CD8-positive, alpha-beta memory T cell (primary cell): ENCODE measurements around the gene FGFR4. TPM values are rescaled to one million over a fixed set of nuclear protein-coding genes. Genes with fewer than 3 reads are reported as not detected.

Experiments used
- CTCF ChIA-PET: fragments of 350-600 bp; sonication (Branson Sonifier 250); formaldehyde crosslinking; loops from one replicate; lab custom pipeline; 2021; ENCODE audit warnings: antibody characterized with exemption; lab: Charles Lee
- POLR2A ChIA-PET: fragments of 350-600 bp; sonication (Branson Sonifier 250); formaldehyde crosslinking; loops from one replicate; lab custom pipeline; 2021; ENCODE audit warnings: antibody characterized with exemption; lab: Charles Lee
- DNase-seq, 5 donors: peaks; one replicate each; pipeline versions ENCODE4 v3.0.0 to v3.0.0-alpha.2; 2020 to 2022; ENCODE audit warnings: mixed read lengths in 1 of 5
- H3K27ac ChIP-seq: one replicate; pipeline ENCODE4 v1.7.0; 2013; ENCODE audit warnings: low read depth, mild to moderate bottlenecking, low read length, moderate library complexity
- H3K27me3 ChIP-seq: 2 replicates; pipeline ENCODE4 v1.7.0; 2013; ENCODE audit warnings: low read length, mild to moderate bottlenecking; ENCODE audit not compliant: insufficient read depth, poor library complexity, severe bottlenecking
- H3K36me3 ChIP-seq: 2 replicates; pipeline ENCODE4 v1.7.0; 2013; ENCODE audit warnings: mild to moderate bottlenecking, low read length, moderate library complexity; ENCODE audit not compliant: insufficient read depth
- H3K4me1 ChIP-seq: 2 replicates; pipeline ENCODE4 v1.7.0; 2013; ENCODE audit warnings: mild to moderate bottlenecking, low read length, moderate library complexity; ENCODE audit not compliant: insufficient read depth
- H3K4me3 ChIP-seq: 2 replicates; pipeline ENCODE4 v1.7.0; 2013; ENCODE audit warnings: mild to moderate bottlenecking, low read length
- H3K9me3 ChIP-seq: 2 replicates; pipeline ENCODE4 v1.7.0; 2013; ENCODE audit warnings: mild to moderate bottlenecking, low read length
- H3K27ac Mint-ChIP-seq, 8 donors: one replicate each; pipeline ENCODE4 v1.8.0; 2020 to 2021; ENCODE audit warnings: mixed read lengths in 8 of 8, mild to moderate bottlenecking in 6 of 8, inconsistent platforms in 3 of 8, moderate library complexity in 3 of 8
- H3K27me3 Mint-ChIP-seq, 2 donors: one replicate each; pipeline ENCODE4 v1.8.0; 2020 to 2021; ENCODE audit warnings: mixed read lengths in 2 of 2, mild to moderate bottlenecking in 1 of 2, moderate library complexity in 1 of 2
- H3K36me3 Mint-ChIP-seq, 3 donors: one replicate each; pipeline ENCODE4 v1.8.0; 2020 to 2021; ENCODE audit warnings: mixed read lengths in 3 of 3, inconsistent platforms in 1 of 3, mild to moderate bottlenecking in 1 of 3
- H3K4me1 Mint-ChIP-seq, 3 donors: one replicate each; pipeline ENCODE4 v1.8.0; 2020 to 2021; ENCODE audit warnings: mixed read lengths in 3 of 3, inconsistent platforms in 1 of 3, mild to moderate bottlenecking in 1 of 3
- H3K4me3 Mint-ChIP-seq, 7 donors: one replicate each; pipeline ENCODE4 v1.8.0; 2020 to 2021; ENCODE audit warnings: mixed read lengths in 7 of 7, mild to moderate bottlenecking in 6 of 7, moderate library complexity in 4 of 7, inconsistent platforms in 2 of 7
- H3K9me3 Mint-ChIP-seq, 5 donors: one replicate each; pipeline ENCODE4 v1.8.0; 2020 to 2022; ENCODE audit warnings: mixed read lengths in 5 of 5, mild to moderate bottlenecking in 3 of 5, moderate library complexity in 2 of 5, inconsistent platforms in 1 of 5
- polyA plus RNA-seq: library from polyadenylated mRNA; unstranded; fragments of 300-500 nt; fragmentation: Illumina TruSeq; gene quantifications from one replicate; pipeline ENCODE4 v1.2.3, GENCODE V29; 2021
- total RNA-seq, 2 experiments: library from RNA; stranded (reverse); gene quantifications; one replicate each; pipeline ENCODE4 v1.2.3, GENCODE V29; 2021

The FGFR4 gene
- total and polyA plus RNA-seq, 3 experiments from 2014 or later, result 0.29 to 1.2 (median 0.42) TPM

DNA sequence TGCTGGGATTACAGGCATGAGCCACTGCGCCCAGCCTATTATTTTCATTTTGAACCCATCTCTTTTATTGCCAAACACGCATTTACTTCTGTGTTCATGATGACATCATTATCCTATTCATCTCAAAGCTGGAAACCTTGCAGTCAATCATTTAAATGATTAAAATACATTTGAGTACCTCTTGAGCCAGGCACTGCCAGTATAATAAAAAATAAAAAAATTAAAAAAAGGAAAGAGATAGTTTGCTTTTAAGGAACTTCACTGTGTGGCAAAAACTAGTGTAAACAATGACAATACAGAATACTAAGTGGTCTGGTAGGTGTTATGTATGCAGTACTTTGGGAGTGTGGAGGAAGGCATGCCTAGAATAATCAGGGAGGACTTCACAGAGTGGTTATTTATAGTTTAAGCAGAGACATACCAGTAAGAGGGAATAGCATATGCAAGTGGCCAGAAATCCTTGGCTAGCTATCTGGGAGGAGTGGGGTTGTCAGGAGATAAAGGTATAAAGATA lies 55.4 kb downstream of the FGFR4 start:
- Mint-ChIP-seq H3K4me1 (peaks cover 41 to 67% (median 51%) of the 10 kb centered on the region in 3 donors), H3K4me3 (no peak overlapping the region), H3K27ac (peak overlapping the region in 2 of 8 donors; percentile 25 to 58), H3K27me3 (no peaks in the 10 kb centered on the region), H3K9me3 (no peaks in the 10 kb centered on the region), H3K36me3 (peaks cover 4 to 70% (median 13%) of the 10 kb centered on the region in 3 donors)
- Histone ChIP-seq H3K27me3 (no peaks in the 10 kb centered on the region), H3K4me1 (peaks cover 31% of the 10 kb centered on the region), H3K36me3 (peaks cover 10% of the 10 kb centered on the region), H3K9me3 (no peaks in the 10 kb centered on the region), H3K4me3 (no peak overlapping the region), H3K27ac (no peak overlapping the region)
- no peak for DNase-seq
- ChIA-PET POLR2A (no interaction called here), CTCF (no interaction called here)

DNA sequence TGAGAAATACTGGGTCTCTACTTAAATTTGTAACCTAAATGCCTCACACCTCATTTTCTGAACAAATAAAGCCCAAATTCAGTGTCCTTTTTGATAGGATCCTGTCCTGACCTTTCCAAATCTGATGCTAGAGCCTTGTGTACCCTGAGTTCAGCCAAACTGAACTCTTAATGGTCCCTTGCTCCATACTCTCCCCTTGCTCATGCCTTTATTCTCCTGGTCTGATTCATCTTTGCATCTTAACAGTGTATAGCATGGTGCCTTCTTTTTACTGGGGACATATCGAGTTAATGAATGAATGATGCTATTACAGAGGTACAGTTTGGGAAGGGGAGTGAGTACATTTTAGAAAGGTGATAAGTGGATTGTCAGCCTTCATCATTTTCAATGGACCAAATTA lies 56.1 kb downstream of the FGFR4 start:
- no peak for DNase-seq
- ChIA-PET CTCF (no interaction called here), POLR2A (no interaction called here)
- peak overlapping the region; percentile 2 for H3K27ac ChIP-seq
- H3K4me1 Mint-ChIP-seq, result peaks cover 38 to 65% (median 48%) of the 10 kb centered on the region in 3 donors
- peak overlapping the region in 6 of 8 donors; percentile 6 to 67 (median 24) for H3K27ac Mint-ChIP-seq
- H3K36me3 Mint-ChIP-seq, result peaks cover 4 to 70% (median 13%) of the 10 kb centered on the region in 3 donors
- H3K27me3 Mint-ChIP-seq, result no peaks in the 10 kb centered on the region
- H3K4me3 Mint-ChIP-seq, result peak overlapping the region in 2 of 7 donors; percentile 4 to 12
- H3K9me3 Mint-ChIP-seq, result no peaks in the 10 kb centered on the region
- H3K9me3 ChIP-seq, result no peaks in the 10 kb centered on the region
- H3K27me3 ChIP-seq, result no peaks in the 10 kb centered on the region
- H3K4me1 ChIP-seq, result peaks cover 24% of the 10 kb centered on the region
- no peak overlapping the region for H3K4me3 ChIP-seq
- peaks cover 6% of the 10 kb centered on the region for H3K36me3 ChIP-seq

DNA sequence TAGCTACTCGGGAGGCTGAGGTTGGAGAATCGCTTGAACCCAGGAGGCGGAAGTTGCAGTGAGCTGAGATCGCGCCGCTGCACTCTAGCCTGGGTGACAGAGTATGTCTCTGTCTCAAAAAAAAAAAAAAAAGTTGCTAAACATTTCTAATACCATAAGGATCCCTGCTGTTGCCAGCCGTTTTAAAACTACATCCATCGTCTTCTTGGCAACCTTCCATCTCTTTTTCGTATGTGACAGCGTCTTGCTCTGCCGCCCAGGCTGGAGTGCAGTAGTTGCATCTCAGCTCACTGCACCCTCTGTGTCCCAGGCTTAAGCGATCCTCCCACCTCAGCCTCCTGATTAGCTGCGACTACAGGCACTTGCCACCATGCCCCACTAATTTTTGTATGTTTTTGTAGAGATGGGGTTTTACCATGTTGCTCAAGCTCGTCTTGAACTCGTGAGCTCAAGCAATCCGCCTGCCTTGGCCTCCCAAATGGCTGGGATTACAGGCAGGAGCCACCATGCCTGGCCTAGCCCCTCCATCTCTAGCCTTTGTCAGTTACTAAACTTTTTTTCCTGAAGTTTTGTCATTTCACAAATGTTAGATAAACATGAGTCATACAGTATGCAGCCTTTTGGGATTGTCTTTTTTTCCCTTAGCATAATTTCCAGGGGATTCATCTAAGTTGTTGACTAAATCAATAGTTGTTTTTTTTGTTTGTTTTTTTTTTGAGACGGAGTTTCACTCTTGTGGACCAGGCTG lies 60.4 kb downstream of the FGFR4 start:
- DNase-seq, result no peak
- H3K4me1 ChIP-seq, result peaks cover 11% of the 10 kb centered on the region
- H3K4me3 ChIP-seq, result no peak overlapping the region
- no peak overlapping the region for H3K27ac ChIP-seq
- no peaks in the 10 kb centered on the region for H3K27me3 Mint-ChIP-seq
- peaks cover 20 to 44% (median 24%) of the 10 kb centered on the region in 3 donors for H3K4me1 Mint-ChIP-seq
- CTCF ChIA-PET, result interaction anchor here (2.0 kb wide), 1 partner anchor 11 kb away, joined by 4 read pairs; no protein-coding TSS in a partner anchor
- H3K4me3 Mint-ChIP-seq, result peak overlapping the region in 1 of 7 donors; percentile 65
- H3K27ac Mint-ChIP-seq, result peak overlapping the region in 4 of 8 donors; percentile 1 to 75 (median 35)
- no peaks in the 10 kb centered on the region for H3K9me3 ChIP-seq
- no peaks in the 10 kb centered on the region for H3K9me3 Mint-ChIP-seq
- no peaks in the 10 kb centered on the region for H3K27me3 ChIP-seq
- no peaks in the 10 kb centered on the region for H3K36me3 ChIP-seq
- POLR2A ChIA-PET, result no interaction called here
- H3K36me3 Mint-ChIP-seq, result peaks cover 0 to 72% (median 5%) of the 10 kb centered on the region in 3 donors

Other genes with a start within 250 kb of the FGFR4 start
- 1 to 10 TPM; 1.3 to 1.5 TPM for gene HK3, start 187.6 kb upstream of the FGFR4 start, total RNA-seq
- not detected for gene HK3, start 187.6 kb upstream of the FGFR4 start, polyA plus RNA-seq
- gene UIMC1, start 80.1 kb upstream of the FGFR4 start, total RNA-seq, result 10 to 100 TPM; 39.2 to 44.9 TPM
- gene UIMC1, start 80.1 kb upstream of the FGFR4 start, polyA plus RNA-seq, result 24.7 TPM
- 10 to 100 TPM; 19.5 to 22.0 TPM for gene ZNF346, start 64.2 kb upstream of the FGFR4 start, total RNA-seq
- 16.8 TPM for gene ZNF346, start 64.2 kb upstream of the FGFR4 start, polyA plus RNA-seq
- gene NSD1, start 46.9 kb downstream of the FGFR4 start, total RNA-seq, result 10 to 100 TPM; 86.7 to 93.1 TPM
- gene NSD1, start 46.9 kb downstream of the FGFR4 start, polyA plus RNA-seq, result 48.7 TPM
- 10 to 100 TPM; 26.1 to 28.3 TPM for gene RAB24, start 216.8 kb downstream of the FGFR4 start, total RNA-seq
- 22.9 TPM for gene RAB24, start 216.8 kb downstream of the FGFR4 start, polyA plus RNA-seq
- gene PRELID1, start 216.9 kb downstream of the FGFR4 start, total RNA-seq, result 100 to 1,000 TPM; 342 to 344 TPM
- gene PRELID1, start 216.9 kb downstream of the FGFR4 start, polyA plus RNA-seq, result 235 TPM
- 10 to 100 TPM; 10.2 to 13.4 TPM for gene MXD3, start 225.0 kb downstream of the FGFR4 start, total RNA-seq
- 0.79 TPM for gene MXD3, start 225.0 kb downstream of the FGFR4 start, polyA plus RNA-seq